HG03521 (cell line): Measurements from ENCODE around the gene ECSCR.
"Not testable (repeated sequence)": the region's sequence is repeated elsewhere in the genome, so short reads cannot be mapped to it uniquely, and the experiment has no call there.

Experiments used
- ATAC-seq: cut with Tn5 transposase; IDR thresholded peaks from one replicate; pipeline ENCODE4 v1.9.1; 2021; ENCODE audit warnings: mild to moderate bottlenecking, moderate library complexity; ENCODE audit not compliant: unreplicated experiment

Gene ECSCR

GRCh38 chr5:139462586-139463276 lies at the start of gene ECSCR:
Gene ECSCR, minus strand, starts transcription at chr5:139462743. Its CDS starts 73 bp downstream, at chr5:139462670.
- ATAC-seq = no peak

GRCh38 chr5:139504722-139505121 lies 42.2 kb upstream of the ECSCR start:
- not testable (repeated sequence) for ATAC-seq

- ATAC-seq = not testable (repeated sequence)
These were observed 41.3 kb upstream of the ECSCR start for GRCh38 chr5:139503879-139504278.

- not testable (repeated sequence) for ATAC-seq
These were observed 40.7 kb upstream of the ECSCR start for GRCh38 chr5:139503036-139503817.

- ATAC-seq = no peak
These were observed 38.8 kb upstream of the ECSCR start for GRCh38 chr5:139501381-139501780.

- no peak for ATAC-seq
These were observed 33.3 kb upstream of the ECSCR start for GRCh38 chr5:139495638-139496435.

GRCh38 chr5:139494832-139495231 lies 32.3 kb upstream of the ECSCR start:
- no peak for ATAC-seq

- no peak for ATAC-seq
These were observed 31.7 kb upstream of the ECSCR start for GRCh38 chr5:139494256-139494655.

GRCh38 chr5:139492700-139493192 lies 30.2 kb upstream of the ECSCR start:
- no peak for ATAC-seq

- ATAC-seq = no peak
These were observed 25.7 kb upstream of the ECSCR start for GRCh38 chr5:139488260-139488659.

GRCh38 chr5:139486201-139486600 lies 23.7 kb upstream of the ECSCR start:
- no peak for ATAC-seq

- ATAC-seq = not testable (repeated sequence)
These were observed 20.3 kb upstream of the ECSCR start for GRCh38 chr5:139482890-139483208.

- ATAC-seq = no peak
These were observed 19.7 kb upstream of the ECSCR start, which contains the start of gene STING1 for GRCh38 chr5:139482050-139482889. Gene STING1, minus strand, starts transcription at chr5:139482758. Its CDS starts 1,054 bp downstream, at chr5:139481704.

GRCh38 chr5:139481580-139482049 lies 19.1 kb upstream of the ECSCR start:
- no peak for ATAC-seq

- no peak for ATAC-seq
These were observed 18.6 kb upstream of the ECSCR start for GRCh38 chr5:139481122-139481533.

GRCh38 chr5:139479729-139480128 lies 17.2 kb upstream of the ECSCR start:
- ATAC-seq = not testable (repeated sequence)

- ATAC-seq = not testable (repeated sequence)
These were observed 16.3 kb upstream of the ECSCR start for GRCh38 chr5:139478657-139479423.

GRCh38 chr5:139475865-139476617 lies 13.5 kb upstream of the ECSCR start:
- ATAC-seq = no peak
